GM19372 (cell line): ENCODE data around the gene SNAPC3.
"Not testable (repeated sequence)": the region's sequence is repeated elsewhere in the genome, so short reads cannot be mapped to it uniquely, and the experiment has no call there.

Source experiments
- ATAC-seq: cut with Tn5 transposase; IDR thresholded peaks from one replicate; pipeline ENCODE4 v1.9.1; 2021; ENCODE audit warnings: mild to moderate bottlenecking, low read depth, moderate library complexity; ENCODE audit not compliant: unreplicated experiment

The SNAPC3 gene

DNA sequence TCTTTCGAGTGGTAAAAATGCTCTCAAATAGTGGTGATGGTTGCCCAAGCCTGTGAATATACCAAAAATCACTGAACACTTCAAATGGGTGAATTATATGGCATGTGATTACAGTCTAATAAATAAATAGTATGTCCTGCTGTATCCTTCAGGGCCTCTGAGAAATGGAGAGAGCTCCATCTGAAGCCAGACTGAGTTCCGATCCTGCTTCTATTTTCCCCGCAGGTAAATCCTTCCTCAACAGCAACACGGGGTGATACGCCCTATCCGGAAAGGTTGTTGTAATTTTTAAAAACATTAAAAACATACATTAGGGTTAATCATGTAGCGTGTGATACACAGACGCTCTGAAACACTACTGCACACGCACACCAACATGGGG lies 695 bp upstream of the SNAPC3 start:
- ATAC-seq, result no peak

DNA sequence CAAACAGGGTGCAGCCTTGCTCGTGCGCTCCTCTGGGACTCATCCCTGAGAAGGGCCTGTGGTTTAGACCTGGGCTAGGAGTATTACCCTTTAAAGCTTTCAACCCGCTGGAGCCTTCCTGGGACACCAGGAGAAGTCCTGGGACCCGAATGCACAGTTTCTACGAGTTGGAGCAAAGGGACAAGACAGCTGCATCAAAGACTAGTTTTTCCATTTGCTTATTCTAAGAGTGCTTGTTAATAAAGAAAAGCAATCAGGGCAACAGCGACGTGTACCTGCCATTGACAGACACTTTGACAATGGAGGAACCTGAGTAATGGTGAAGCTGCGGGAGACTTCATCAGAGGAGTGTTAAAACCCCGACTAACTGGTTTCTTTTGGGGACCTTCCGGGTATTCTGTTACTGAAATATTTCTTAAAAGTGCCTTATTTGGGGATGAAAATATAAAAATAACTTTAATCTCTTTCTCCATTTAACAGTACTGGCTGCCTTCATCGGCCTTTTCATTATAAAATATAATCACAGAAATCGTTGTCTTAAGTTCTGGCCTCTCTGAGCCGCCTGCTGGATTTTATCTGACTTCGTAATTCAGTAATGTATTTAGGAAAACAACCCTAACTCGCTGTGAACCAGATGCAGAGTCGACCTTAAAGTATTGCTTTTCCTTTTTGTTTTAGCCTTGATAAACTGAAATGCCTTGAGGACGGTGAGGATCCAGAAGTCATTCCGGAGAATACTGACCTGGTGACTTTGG lies 732 bp downstream of the SNAPC3 start:
- ATAC-seq, result no peak

DNA sequence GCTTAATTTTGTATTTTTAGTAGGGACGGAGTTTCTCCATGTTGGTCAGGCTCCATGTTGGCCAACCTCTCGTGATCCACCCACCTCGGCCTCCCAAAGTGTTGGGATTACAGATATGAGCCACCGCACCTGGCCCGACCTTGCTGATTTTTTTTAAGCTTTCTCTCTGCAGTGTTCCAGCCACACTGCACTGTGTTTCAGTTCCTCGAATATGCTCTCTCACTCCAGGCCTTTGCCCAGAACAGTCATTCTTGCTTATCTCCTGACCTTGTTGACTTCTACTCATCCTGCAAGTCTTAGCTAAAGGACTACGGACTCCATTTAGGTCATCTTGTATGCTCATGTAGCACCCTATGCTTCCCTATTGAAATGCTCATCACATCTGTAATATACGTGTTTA lies 3.3 kb downstream of the SNAPC3 start:
- no peak for ATAC-seq

DNA sequence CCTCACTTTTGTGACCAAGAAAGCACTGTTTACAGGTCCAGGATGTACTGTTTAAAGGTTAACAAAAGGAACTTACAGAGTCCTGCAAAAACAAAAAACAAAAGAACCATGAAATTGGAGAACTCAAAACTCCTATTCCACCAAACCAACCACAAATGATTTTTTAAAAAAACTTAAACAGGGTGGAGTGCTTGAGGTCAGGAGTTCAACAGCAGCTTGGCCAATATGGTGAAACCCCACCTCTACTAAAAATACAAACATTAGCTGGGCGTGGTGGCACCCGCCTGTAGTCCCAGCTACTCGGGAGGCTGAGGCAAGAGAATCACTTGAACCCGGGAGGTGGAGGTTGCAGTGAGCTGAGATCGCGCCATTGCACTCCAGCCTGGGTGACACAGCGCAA lies 5.0 kb downstream of the SNAPC3 start:
- ATAC-seq, result not testable (repeated sequence)

DNA sequence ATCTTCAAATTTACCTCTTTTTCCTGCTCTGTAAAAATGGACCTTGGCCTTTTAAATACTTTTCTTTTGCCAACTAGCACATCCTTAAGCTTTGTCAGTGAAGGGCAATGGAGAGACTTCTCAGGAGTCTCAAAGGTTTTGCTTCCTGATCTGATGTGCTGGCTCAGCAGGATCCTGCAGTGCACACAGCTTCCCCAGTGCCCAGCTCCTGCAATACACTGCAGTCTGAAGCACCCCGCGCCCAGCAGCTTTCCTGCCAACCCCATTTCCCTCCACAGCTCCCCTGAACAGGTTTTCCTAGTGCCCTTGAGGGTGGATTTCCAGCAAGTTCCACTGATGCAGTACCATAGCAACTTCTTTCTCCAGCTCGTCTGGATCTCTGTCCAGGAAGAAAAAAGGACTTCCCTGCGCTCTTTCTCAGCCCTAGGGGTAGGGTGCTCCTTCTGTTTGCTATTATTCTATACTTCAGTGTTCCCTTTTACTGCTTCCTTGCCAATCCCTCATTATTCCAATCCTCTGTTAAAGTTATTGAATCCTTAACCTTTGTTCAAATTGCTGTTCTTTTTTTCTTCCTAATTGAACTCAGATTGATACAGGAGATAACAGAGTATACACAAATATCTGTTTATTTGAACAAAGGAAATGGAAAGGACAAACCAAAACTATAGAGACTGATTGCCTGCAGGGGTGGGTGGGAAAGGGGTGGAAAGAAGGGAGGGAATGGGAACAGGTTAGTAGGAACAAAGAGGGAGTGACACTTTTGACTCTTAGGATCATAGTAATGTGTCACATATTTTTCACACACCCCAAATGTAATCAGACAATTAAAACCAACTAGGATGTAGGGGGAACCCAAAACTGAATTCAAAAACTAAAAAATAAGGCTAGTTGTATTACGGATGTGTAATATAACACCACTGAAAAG lies 8.5 kb downstream of the SNAPC3 start:
- ATAC-seq, result no peak

DNA sequence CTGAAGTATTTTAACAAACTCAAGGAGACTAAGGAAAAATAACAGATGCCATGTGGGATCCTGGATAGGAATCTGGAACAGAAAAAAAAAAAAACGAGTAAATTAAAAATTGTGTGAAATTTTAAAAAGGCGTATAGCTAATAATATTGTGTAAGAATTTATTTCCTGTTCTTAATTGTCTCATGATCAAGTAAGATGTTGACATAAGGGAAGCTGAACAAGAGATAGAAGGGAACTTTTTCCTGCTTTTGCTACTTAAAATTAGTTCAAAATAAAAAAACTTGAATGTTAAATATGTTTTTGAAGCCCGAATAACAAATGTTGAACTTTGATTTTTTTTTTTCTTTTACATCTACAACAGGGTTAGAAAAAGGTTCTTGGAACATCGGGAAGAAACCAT lies 10.5 kb downstream of the SNAPC3 start:
- ATAC-seq, result no peak

DNA sequence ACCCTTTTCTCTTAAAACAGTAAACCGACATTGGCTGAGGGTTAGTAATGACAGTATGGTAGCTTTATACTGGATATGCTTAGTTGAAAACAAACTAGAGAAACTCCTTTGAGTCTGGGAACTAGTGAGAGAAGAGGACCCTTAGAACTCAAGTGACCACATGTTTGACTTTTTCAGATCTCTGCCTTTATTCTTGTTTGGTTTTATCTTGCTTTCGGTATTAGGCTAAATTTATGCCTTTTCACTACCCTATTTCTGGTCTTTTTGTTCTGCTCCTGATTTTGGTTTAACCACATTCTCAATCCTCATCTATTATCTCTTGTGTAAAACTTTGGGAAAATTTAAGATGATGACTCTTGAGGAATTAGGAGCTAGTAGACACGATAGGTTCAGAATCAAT lies 11.0 kb downstream of the SNAPC3 start:
- peak; percentile 72 for ATAC-seq

DNA sequence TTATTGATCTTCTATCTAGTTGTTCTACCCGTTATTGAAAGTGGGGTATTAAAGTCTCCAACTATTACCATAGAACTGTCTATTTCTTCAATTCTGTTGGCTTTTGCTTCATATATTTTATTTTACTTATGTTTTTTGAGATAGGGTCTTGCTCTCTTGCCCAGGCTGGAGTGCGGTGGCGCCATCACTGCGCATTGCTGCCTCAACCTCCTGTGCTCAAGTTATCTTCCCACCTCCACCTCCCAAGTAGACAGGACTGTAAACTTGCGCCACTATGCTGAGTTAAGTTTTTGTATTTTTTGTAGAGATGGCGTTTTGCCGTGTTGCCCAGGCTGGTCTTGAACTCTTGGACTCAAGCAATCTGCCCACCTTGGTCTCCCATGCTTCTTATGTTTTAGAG lies 16.2 kb downstream of the SNAPC3 start:
- no peak for ATAC-seq

DNA sequence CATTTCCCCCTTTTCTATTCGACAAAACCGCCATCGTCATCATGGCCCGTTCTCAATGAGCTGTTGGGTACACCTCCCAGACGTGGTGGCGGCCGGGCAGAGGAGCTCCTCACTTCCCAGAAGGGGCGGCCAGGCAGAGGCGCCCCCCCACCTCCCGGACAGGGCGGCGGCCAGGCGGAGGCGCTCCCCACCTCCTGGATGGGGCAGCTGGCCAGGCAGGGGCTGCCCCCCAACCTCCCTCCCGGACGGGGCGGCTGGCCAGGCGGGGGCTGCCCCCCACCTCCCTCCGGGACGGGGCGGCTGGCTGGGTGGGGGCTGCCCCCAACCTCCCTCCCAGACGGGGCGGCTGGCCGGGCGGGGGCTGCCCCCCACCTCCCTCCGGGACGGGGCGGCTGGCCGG lies 19.2 kb downstream of the SNAPC3 start:
- not testable (repeated sequence) for ATAC-seq

DNA sequence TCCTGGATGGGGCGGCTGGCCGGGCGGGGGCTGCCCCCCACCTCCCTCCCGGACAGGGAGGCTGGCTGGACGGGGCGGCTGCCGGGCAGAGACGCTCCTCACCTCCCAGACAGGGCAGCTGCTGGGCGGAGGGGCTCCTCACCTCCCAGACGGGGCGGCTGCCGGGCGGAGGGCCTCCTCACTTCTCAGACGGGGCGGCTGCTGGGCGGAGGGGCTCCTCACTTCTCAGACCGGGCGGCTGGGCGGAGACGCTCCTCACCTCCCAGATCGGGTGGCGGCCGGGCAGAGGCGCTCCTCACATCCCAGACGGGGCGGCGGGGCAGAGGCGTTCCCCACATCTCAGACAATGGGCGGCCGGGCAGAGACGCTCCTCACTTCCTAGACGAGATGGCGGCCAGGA lies 19.6 kb downstream of the SNAPC3 start:
- not testable (repeated sequence) for ATAC-seq

DNA sequence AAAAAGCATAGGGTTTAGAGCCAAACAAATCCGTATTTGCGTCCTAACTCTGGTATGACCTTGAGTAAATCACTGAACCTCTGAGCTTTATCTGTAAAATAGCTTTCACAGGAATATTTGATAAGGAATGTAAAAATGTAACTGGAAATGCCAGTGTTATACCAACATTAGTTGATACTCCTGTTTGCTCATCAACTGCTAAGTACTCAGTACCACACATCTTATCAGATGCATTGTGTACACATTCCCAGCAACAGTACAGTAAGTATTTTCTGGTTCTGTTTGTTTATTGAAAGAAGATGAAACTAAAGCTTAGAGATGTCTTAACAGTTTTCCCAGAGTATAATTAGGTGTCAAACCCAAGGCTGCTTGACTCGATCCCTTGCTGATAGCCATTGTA lies 21.5 kb downstream of the SNAPC3 start:
- ATAC-seq, result no peak

DNA sequence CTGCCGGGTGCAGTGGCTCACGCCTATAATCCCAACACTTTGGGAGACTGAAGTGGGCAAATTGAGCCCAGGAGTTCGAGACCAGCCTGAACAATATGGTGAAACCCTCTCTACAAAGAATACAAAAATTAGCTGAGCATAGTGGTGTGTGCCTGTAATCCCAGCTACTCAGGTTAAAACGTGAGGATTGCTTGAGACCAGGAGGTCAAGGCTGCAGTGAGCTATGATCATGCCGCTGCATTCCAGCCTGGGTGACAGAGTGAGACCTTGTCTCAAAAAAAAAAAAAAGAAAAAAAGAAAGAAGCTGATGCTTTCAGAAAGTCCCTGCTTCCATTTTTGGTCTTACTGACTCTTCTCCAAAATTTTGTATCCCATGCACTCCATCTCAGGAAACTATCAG lies 31.3 kb downstream of the SNAPC3 start:
- ATAC-seq, result no peak

DNA sequence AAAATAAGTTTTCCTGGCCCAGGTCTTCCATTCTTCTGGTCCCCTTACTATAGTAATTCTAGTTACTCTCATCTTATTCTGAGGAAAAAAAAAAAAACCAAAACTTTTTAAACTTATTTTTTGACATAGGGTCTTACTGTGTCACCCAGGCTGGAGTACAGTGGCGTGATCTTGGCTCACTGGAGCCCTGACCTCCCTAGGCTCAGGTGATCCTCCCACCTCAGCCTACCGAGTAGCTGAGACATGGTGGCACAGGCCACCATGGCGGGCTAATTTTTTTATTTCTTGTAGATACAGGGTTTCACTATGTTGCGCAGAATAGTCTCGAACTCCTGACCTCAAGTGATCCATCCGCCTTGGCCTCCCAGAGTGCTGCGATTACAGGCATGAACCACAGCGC lies 38.4 kb downstream of the SNAPC3 start:
- no peak for ATAC-seq

DNA sequence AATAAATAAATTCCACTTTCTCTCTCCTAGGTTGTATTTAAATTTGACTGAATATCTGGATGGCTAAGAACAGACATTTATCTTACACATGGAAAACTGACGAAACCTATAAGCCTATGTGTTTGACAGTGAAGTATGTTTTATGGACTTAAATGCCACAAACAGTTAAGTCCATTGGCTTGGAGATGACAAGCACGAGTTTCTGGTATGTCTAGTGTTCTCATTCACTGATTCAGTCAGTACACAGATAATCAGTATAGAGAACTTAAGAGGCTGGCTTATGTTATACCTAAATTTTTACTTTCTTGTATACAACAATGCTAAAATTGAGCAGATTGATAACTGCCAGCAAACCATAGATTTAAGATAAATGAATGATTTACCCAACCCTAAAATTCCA lies 38.9 kb downstream of the SNAPC3 start:
- ATAC-seq, result no peak

DNA sequence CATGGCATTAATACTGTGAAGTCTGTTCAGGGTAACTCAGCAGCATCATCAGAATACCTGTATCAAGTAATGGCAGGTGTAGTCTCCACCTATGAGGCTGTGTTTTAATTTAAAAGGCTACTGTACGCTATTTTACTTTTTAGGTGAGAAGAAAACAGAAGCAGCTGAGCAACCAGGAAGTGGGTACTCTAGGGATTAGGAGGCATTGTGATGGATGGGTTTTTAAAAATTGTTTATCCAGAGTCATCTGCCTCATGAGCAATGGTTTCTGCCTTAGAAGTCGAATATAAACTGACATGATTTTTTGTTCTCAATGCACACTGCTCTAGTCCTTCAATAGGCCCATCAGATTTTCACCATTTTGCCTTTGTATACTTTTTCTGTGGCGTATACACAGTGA lies 45.5 kb downstream of the SNAPC3 start:
- ATAC-seq, result no peak

DNA sequence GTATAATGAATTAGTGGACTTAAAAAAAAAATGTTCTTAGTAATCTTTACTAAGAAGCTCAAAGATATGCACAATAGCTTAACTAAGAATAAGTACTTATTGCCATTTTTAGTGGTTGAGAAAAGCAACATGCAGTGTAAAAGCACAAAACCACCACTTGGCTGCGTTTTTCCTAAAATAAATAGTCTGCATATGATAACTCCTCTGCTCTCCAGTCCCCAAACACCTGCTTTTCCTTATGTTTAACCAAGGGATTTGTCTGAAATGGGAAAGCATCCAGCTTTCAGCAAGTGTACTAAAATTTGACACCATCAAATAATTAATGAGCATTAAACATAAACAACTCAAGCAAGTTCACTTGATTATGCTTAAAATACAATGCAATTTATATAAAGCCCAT lies 46.7 kb downstream of the SNAPC3 start:
- no peak for ATAC-seq

DNA sequence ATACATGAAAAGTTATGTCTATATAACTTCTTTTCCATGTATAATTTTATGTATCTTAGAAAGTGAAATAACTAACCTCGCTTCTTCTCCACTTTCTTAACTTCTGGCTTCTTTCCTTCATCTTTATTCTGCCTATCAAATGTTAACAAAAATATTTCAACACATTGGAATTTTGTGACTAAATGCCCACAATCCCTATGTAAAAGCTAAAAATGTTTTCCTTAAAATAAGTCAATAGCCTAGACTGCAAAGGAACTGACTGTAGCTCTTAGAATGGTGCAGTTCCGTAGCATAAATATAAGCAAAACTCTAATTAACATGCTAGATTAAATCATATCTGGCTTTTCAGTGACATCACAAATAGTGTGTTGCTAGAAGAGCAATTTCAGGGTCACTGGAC lies 47.2 kb downstream of the SNAPC3 start:
- no peak for ATAC-seq

DNA sequence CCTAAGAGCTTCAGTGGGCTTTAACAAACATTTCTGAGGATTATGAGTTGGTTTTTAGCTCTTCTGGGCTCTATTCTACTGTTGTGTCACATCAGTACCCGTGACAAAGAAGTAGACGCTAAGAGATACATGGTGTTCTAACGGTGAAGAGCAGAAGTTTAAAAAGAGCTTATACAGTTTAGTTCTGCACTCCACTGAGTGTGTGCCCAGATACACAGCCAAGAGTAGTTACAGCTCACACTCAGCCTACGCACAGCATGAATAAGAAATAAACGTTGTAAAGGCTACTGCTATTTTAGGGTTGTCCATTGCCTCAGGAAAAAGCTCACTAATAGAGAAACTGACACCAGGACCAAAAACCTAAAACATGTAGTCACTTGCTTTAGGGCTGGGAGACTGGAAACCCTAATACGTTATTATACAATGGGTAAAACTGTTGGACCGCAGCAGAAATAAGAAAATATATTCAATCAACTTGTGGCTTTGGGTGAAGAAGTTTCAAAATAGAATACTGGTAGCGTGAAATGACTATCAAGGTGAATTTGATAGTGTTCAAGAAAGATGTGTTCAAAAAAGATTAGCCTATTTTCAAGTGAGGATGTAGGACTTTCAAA lies 53.4 kb downstream of the SNAPC3 start:
- no peak for ATAC-seq

DNA sequence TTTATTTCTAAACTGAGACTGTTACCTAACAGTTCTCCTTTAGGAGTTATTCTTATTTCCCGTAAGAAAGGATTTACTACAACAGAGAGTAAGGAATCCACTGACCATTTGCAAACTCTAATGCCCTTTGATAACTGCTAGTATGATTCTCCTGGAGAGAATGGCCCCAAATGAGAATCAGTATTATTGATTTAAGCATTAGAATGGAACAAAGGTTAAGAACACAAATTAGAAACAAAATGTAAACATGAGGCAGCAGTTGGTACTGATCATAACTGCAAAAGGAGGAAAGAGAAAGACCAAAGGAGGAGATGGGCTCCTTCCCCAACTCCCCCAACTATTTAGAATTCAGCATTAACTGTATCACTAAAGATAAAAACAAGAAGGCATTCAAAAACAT lies 57.4 kb downstream of the SNAPC3 start:
- ATAC-seq, result no peak

DNA sequence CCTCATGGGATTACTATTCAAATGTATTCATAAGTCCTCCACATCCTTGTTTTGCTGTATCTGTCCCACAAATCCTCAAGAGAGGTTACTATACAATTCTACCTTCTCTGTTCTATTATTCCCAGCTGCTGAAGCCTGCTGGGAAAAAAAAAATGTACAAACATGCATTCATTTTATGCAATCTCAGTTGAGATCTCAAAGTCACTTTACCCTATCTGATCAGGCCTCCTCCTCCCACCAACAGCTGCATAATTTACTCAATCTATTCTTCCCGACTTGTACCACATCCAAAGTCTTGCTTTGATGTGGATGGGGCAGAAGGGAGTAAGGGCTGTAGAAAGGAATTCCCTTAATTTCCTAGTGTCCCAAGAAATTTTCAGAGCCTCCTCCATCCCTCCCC lies 59.5 kb downstream of the SNAPC3 start:
- no peak for ATAC-seq

DNA sequence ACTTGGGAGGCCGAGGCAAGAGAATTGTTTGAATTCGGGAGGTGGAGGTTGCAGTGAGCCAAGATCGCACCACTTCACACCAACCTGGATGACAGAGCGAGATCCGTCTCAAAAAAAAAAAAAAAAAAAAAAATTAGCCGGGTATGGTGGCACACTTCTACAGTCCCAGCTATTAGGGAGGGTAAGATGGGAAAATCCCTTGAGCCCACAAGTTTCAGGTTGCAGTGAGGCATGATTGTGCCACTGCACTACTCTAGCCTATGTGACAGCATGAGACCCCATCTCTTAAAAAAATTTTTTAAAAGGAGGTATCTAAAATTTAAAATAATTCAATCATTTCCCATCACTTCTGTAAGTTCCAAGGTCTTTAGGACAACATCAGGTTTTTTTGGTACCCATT lies 62.1 kb downstream of the SNAPC3 start:
- no peak for ATAC-seq
